Ishikawa (cell line): ENCODE data around the gene COL27A1.

Source experiments
- CEBPB ChIP-seq: IDR thresholded peaks from 2 replicates; pipeline ENCODE4 v1.6.1; 2012
- CREB1 ChIP-seq: IDR thresholded peaks from 2 replicates; pipeline ENCODE4 v1.6.1; 2012; ENCODE audit warnings: low read depth
- EGR1 ChIP-seq: IDR thresholded peaks from 2 replicates; pipeline ENCODE4 v1.6.1; 2012
- MAX ChIP-seq: IDR thresholded peaks from 2 replicates; pipeline ENCODE4 v1.6.1; 2012
- NFIC ChIP-seq: IDR thresholded peaks from 2 replicates; pipeline ENCODE4 v1.6.1; 2012
- RAD21 ChIP-seq: IDR thresholded peaks from 2 replicates; pipeline ENCODE4 v1.6.1; 2012; ENCODE audit warnings: low read depth
- TAF1 ChIP-seq: IDR thresholded peaks from 2 replicates; pipeline ENCODE4 v1.6.1; 2012; ENCODE audit warnings: low read depth, mild to moderate bottlenecking
- TEAD4 ChIP-seq: IDR thresholded peaks from 2 replicates; pipeline ENCODE4 v1.6.1; 2012
- ZBTB7A ChIP-seq: IDR thresholded peaks from 2 replicates; pipeline ENCODE4 v1.6.1; 2012; ENCODE audit warnings: low read depth
- TF ChIP-seq, protein P1 (sequence below): IDR thresholded peaks from 2 replicates; pipeline ENCODE4 v1.6.1; 2012; ENCODE audit warnings: low read depth, mild to moderate bottlenecking

- TF ChIP-seq RAD21 (no peak), CEBPB (no peak), TAF1 (no peak), EGR1 (no peak), TEAD4 (no peak), MAX (no peak), NFIC (no peak), CREB1 (no peak), ZBTB7A (no peak)
- TF ChIP-seq, protein P1, sequence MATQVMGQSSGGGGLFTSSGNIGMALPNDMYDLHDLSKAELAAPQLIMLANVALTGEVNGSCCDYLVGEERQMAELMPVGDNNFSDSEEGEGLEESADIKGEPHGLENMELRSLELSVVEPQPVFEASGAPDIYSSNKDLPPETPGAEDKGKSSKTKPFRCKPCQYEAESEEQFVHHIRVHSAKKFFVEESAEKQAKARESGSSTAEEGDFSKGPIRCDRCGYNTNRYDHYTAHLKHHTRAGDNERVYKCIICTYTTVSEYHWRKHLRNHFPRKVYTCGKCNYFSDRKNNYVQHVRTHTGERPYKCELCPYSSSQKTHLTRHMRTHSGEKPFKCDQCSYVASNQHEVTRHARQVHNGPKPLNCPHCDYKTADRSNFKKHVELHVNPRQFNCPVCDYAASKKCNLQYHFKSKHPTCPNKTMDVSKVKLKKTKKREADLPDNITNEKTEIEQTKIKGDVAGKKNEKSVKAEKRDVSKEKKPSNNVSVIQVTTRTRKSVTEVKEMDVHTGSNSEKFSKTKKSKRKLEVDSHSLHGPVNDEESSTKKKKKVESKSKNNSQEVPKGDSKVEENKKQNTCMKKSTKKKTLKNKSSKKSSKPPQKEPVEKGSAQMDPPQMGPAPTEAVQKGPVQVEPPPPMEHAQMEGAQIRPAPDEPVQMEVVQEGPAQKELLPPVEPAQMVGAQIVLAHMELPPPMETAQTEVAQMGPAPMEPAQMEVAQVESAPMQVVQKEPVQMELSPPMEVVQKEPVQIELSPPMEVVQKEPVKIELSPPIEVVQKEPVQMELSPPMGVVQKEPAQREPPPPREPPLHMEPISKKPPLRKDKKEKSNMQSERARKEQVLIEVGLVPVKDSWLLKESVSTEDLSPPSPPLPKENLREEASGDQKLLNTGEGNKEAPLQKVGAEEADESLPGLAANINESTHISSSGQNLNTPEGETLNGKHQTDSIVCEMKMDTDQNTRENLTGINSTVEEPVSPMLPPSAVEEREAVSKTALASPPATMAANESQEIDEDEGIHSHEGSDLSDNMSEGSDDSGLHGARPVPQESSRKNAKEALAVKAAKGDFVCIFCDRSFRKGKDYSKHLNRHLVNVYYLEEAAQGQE = no peak
These were observed 92.2 kb downstream of the COL27A1 start for GRCh38 chr9:114247491-114247890.
